Measurements from ENCODE around the gene CREB3L2.
"Not testable (repeated sequence)": the region's sequence is repeated elsewhere in the genome, so short reads cannot be mapped to it uniquely, and the experiment has no call there.

CREB3L2 gene

GRCh38 chr7:137838706-137839315, 163.1 kb downstream of the CREB3L2 start:
- peak; percentile 65 for DNase-seq (ENCODE audit: low spot score)

GRCh38 chr7:137836541-137836940, 165.3 kb downstream of the CREB3L2 start:
- DNase-seq (ENCODE audit: low spot score): no peak

- no peak for DNase-seq (ENCODE audit: low spot score)
Measured at GRCh38 chr7:137836113-137836509, 165.8 kb downstream of the CREB3L2 start.

- DNase-seq (ENCODE audit: low spot score): no peak
Measured at GRCh38 chr7:137835486-137836112, 166.3 kb downstream of the CREB3L2 start.

- DNase-seq (ENCODE audit: low spot score): no peak
Measured at GRCh38 chr7:137834552-137834951, 167.3 kb downstream of the CREB3L2 start.

GRCh38 chr7:137832990-137833389, 168.9 kb downstream of the CREB3L2 start:
- not testable (repeated sequence) for DNase-seq (ENCODE audit: low spot score)

- no peak for DNase-seq (ENCODE audit: low spot score)
Measured at GRCh38 chr7:137832382-137832781, 169.5 kb downstream of the CREB3L2 start.

- not testable (repeated sequence) for DNase-seq (ENCODE audit: low spot score)
Measured at GRCh38 chr7:137831555-137831954, 170.3 kb downstream of the CREB3L2 start.

GRCh38 chr7:137829337-137829992, 172.4 kb downstream of the CREB3L2 start:
- DNase-seq (ENCODE audit: low spot score): no peak

- DNase-seq (ENCODE audit: low spot score): no peak
Measured at GRCh38 chr7:137828456-137828855, 173.4 kb downstream of the CREB3L2 start.

GRCh38 chr7:137825489-137825888, 176.4 kb downstream of the CREB3L2 start:
- no peak for DNase-seq (ENCODE audit: low spot score)
